IMR-90 (cell line): ENCODE measurements around the gene FANCF. TPM values are rescaled to one million over a fixed set of nuclear protein-coding genes. Genes with fewer than 3 reads are reported as not detected.

Experiments
- ATAC-seq: fragments of 200-7000 bp; cut with Tn5 transposase; 2 replicates; pipeline ENCODE4 v1.9.1; 2020; ENCODE audit warnings: low read depth, mild to moderate bottlenecking, moderate library complexity
- BruUV-seq: library from RNA; stranded (reverse); fragments of 400-500 nt; replicated peaks from 2 replicates; lab custom pipeline; 2021; lab: Mats Ljungman, UMichigan
- CTCF ChIA-PET: fragments of 300-600 bp; formaldehyde crosslinking; extraction: SDS; loops from one replicate; lab custom pipeline; 2021; ENCODE audit warnings: antibody characterized with exemption; lab: Yijun Ruan, JAX
- POLR2A ChIA-PET: fragments of 300-600 bp; sonication (Branson Sonifier 250); formaldehyde crosslinking; loops from one replicate; lab custom pipeline; 2022; ENCODE audit warnings: antibody characterized with exemption; ENCODE audit not compliant: unreplicated experiment; lab: Charles Lee
- DNase-seq: peaks from one replicate; pipeline ENCODE4 v3.0.0; 2013
- H2AFZ ChIP-seq: replicated peaks from 2 replicates; pipeline ENCODE3; 2013; ENCODE audit warnings: low read length, mild to moderate bottlenecking; ENCODE audit not compliant: poor library complexity
- H2AK5ac ChIP-seq: 2 replicates; pipeline ENCODE4 v1.6.1; 2013; ENCODE audit warnings: low read depth, low read length, inconsistent platforms
- H2AK9ac ChIP-seq: replicated peaks from 2 replicates; pipeline ENCODE3; 2013; ENCODE audit warnings: mild to moderate bottlenecking, low read depth, low read length, moderate library complexity; ENCODE audit not compliant: poor library complexity
- H2BK120ac ChIP-seq: 2 replicates; pipeline ENCODE4 v1.6.1; 2013; ENCODE audit warnings: low read depth, low read length, inconsistent platforms
- H2BK15ac ChIP-seq: 3 replicates; pipeline ENCODE4 v1.6.1; 2013; ENCODE audit warnings: low read depth, low read length, inconsistent platforms
- H2BK20ac ChIP-seq: 2 replicates; pipeline ENCODE4 v1.6.1; 2013; ENCODE audit warnings: low read depth, mild to moderate bottlenecking, inconsistent platforms, low read length, moderate library complexity
- H2BK5ac ChIP-seq: 2 replicates; pipeline ENCODE4 v1.6.1; 2013; ENCODE audit warnings: mild to moderate bottlenecking, low read depth, low read length, inconsistent platforms; ENCODE audit not compliant: poor library complexity, severe bottlenecking
- H3K14ac ChIP-seq: replicated peaks from 2 replicates; pipeline ENCODE4 v1.6.1; 2013; ENCODE audit warnings: low read depth, low read length, inconsistent platforms
- H3K18ac ChIP-seq: 2 replicates; pipeline ENCODE4 v1.6.1; 2013; ENCODE audit warnings: low read depth, low read length, control low read depth
- H3K23ac ChIP-seq: 2 replicates; pipeline ENCODE4 v1.6.1; 2013; ENCODE audit warnings: low read depth, low read length, inconsistent platforms
- H3K27ac ChIP-seq: 2 replicates; pipeline ENCODE4 v1.5.1; 2013; ENCODE audit warnings: mild to moderate bottlenecking, control low read depth, low read length; ENCODE audit not compliant: insufficient read depth
- H3K27me3 ChIP-seq: 2 replicates; pipeline ENCODE4 v1.6.1; 2013; ENCODE audit warnings: low read length; ENCODE audit not compliant: control insufficient read depth, insufficient read depth
- H3K36me3 ChIP-seq: 2 replicates; pipeline ENCODE4 v1.6.1; 2013; ENCODE audit warnings: low read length, mixed read lengths; ENCODE audit not compliant: control insufficient read depth, insufficient read depth
- H3K4ac ChIP-seq: 2 replicates; pipeline ENCODE4 v1.6.1; 2013; ENCODE audit warnings: low read depth, low read length, inconsistent platforms
- H3K4me1 ChIP-seq: 2 replicates; pipeline ENCODE4 v1.6.1; 2013; ENCODE audit warnings: low read length, mixed read lengths; ENCODE audit not compliant: control insufficient read depth, insufficient read depth
- H3K4me2 ChIP-seq: 2 replicates; pipeline ENCODE4 v1.6.1; 2013; ENCODE audit warnings: low read depth, mild to moderate bottlenecking, control low read depth, low read length, moderate library complexity
- H3K4me3 ChIP-seq: 2 replicates; pipeline ENCODE4 v1.5.1; 2013; ENCODE audit warnings: low read depth, mild to moderate bottlenecking, control low read depth, low read length, moderate library complexity; ENCODE audit not compliant: insufficient read depth
- H3K56ac ChIP-seq: 2 replicates; pipeline ENCODE4 v1.6.1; 2013; ENCODE audit warnings: low read length, inconsistent platforms; ENCODE audit not compliant: insufficient read depth; ENCODE audit errors: extremely low read depth
- H3K79me1 ChIP-seq, 2 experiments: 2 replicates each; pipeline ENCODE4 v1.6.1; 2013; ENCODE audit warnings: low read length in 2 of 2, inconsistent platforms in 1 of 2, low read depth in 1 of 2
- H3K9ac ChIP-seq: 2 replicates; pipeline ENCODE4 v1.6.1; 2013; ENCODE audit warnings: low read depth, low read length, control low read depth
- H3K9me1 ChIP-seq: 2 replicates; pipeline ENCODE4 v1.6.1; 2013; ENCODE audit warnings: low read length, inconsistent platforms; ENCODE audit not compliant: insufficient read depth
- H3K9me3 ChIP-seq: 2 replicates; pipeline ENCODE4 v1.6.1; 2013; ENCODE audit warnings: low read length; ENCODE audit not compliant: control insufficient read depth, insufficient read depth
- H4K20me1 ChIP-seq: 2 replicates; pipeline ENCODE4 v1.6.1; 2013; ENCODE audit warnings: low read length, inconsistent platforms; ENCODE audit not compliant: insufficient read depth
- H4K5ac ChIP-seq: 2 replicates; pipeline ENCODE4 v1.6.1; 2013; ENCODE audit warnings: mild to moderate bottlenecking, low read depth, low read length, control low read depth
- H4K8ac ChIP-seq, 2 experiments: 2 replicates each; pipeline ENCODE4 v1.6.1; 2013; ENCODE audit warnings: low read depth in 2 of 2, low read length in 2 of 2, control low read depth in 1 of 2, inconsistent platforms in 1 of 2
- H4K91ac ChIP-seq: 2 replicates; pipeline ENCODE4 v1.6.1; 2013; ENCODE audit warnings: low read depth, low read length, inconsistent platforms; ENCODE audit not compliant: insufficient read depth
- CEBPB ChIP-seq: IDR thresholded peaks from 2 replicates; pipeline ENCODE4 v1.6.1; 2012; ENCODE audit warnings: low read depth, low read length, improper control_type of control experiment
- CHD1 ChIP-seq: IDR thresholded peaks from 2 replicates; pipeline ENCODE4 v1.6.1; 2012; ENCODE audit warnings: low read depth, low read length, improper control_type of control experiment
- FOS ChIP-seq: fragments of 150-350 bp; IDR thresholded peaks from 2 replicates; pipeline ENCODE4 v1.6.1; 2016; ENCODE audit warnings: low read depth, low read length
- MAFK ChIP-seq: IDR thresholded peaks from 2 replicates; pipeline ENCODE4 v1.6.1; 2012; ENCODE audit warnings: low read depth, low read length, improper control_type of control experiment
- MAZ ChIP-seq: IDR thresholded peaks from 2 replicates; pipeline ENCODE4 v1.6.1; 2012; ENCODE audit warnings: low read depth, mild to moderate bottlenecking, low read length, improper control_type of control experiment, moderate library complexity, borderline replicate concordance
- MXI1 ChIP-seq: IDR thresholded peaks from 2 replicates; pipeline ENCODE4 v1.6.1; 2012; ENCODE audit warnings: low read depth, mild to moderate bottlenecking, low read length, moderate library complexity, borderline replicate concordance
- NFE2L2 ChIP-seq: fragments of 150-350 bp; IDR thresholded peaks from 2 replicates; pipeline ENCODE4 v1.6.1; 2016; ENCODE audit warnings: low read depth, mild to moderate bottlenecking, low read length
- RFX5 ChIP-seq: IDR thresholded peaks from 2 replicates; pipeline ENCODE4 v1.8.0; 2012; ENCODE audit warnings: low read depth, mild to moderate bottlenecking, low read length, moderate library complexity
- WGBS, 2 experiments: methylation state at CpG; one replicate each; pipeline versions ENCODE4 v1.1.5 to v1.1.7; 2013; ENCODE audit warnings: missing lambda C conversion rate in 2 of 2; ENCODE audit not compliant: insufficient read length in 1 of 2; ENCODE audit errors: extremely low coverage in 2 of 2; 5-methylcytosine and 5-hydroxymethylcytosine counted together
- dilution Hi-C: fragments of 300-500 bp; cut with HindIII; formaldehyde crosslinking; loops from one replicate; pipeline ENCODE4 v1.14.3; 2018; ENCODE audit warnings: low sequenced_read_pairs; ENCODE audit not compliant: unreplicated experiment
- in situ Hi-C: fragments of 300-500 bp; cut with MboI; formaldehyde crosslinking; loops from 3 replicates; pipeline ENCODE4 v1.14.3; 2019; ENCODE audit warnings: low sequenced_read_pairs, inconsistent platforms, mixed read lengths
- intact Hi-C: fragments of 100-400 bp; cut with micrococcal nuclease; formaldehyde crosslinking; loops from 2 replicates; pipeline ENCODE4 v1.10.0; 2022
- polyA plus RNA-seq, 3 experiments: library from polyadenylated mRNA; depleted of rRNA; stranded (reverse); fragments of >200 nt; gene quantifications; 2 replicates each; pipeline ENCODE4 v1.2.3, GENCODE V29; 2012; ENCODE audit warnings: low replicate concordance in 1 of 3
- total RNA-seq: library from RNA; depleted of rRNA; stranded (reverse); fragments of >200 nt; gene quantifications from 2 replicates; pipeline ENCODE4 v1.2.3, GENCODE V29; 2012
- TF ChIP-seq, protein P1 (sequence below): fragments of 150-350 bp; IDR thresholded peaks from 2 replicates; pipeline ENCODE4 v1.6.1; 2016; ENCODE audit warnings: low read depth, mild to moderate bottlenecking, low read length, moderate library complexity, borderline replicate concordance

The FANCF gene
- total and polyA plus RNA-seq, 2 of the 4 experiments (the other 2 are of a cell fraction): 3.3 to 5.6 TPM

DNA sequence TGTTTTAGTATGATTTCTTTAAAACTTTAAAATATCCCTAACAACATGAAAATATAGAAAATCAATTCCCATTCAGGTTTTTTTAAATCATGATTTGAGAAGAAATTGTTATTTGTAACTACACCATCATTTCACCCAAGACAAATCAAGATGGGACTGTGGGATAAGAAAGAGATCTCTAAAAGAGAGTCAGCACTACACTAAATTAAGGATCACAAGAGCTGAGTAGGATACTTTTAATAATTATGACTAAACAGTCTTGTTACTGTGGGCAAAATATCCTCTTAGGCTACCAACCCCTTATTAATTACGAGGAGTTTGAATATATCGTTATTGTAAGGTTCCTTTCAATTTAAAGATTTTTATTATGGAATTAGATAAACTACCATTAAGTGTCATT lies 43.7 kb upstream of the FANCF start:
- no peak overlapping the region for H3K4me2 ChIP-seq
- H4K8ac ChIP-seq: no peak overlapping the region
- H3K14ac ChIP-seq: no peak overlapping the region
- H3K36me3 ChIP-seq: no peaks in the 10 kb centered on the region
- H3K79me1 ChIP-seq: no peaks in the 10 kb centered on the region
- no peak overlapping the region for H3K4me3 ChIP-seq
- H2AK5ac ChIP-seq: no peak overlapping the region
- no peak overlapping the region for H3K18ac ChIP-seq
- H2BK20ac ChIP-seq: no peak overlapping the region
- TF ChIP-seq FOS (no peak), MAFK (no peak), NFE2L2 (no peak), MAZ (no peak), MXI1 (no peak), CHD1 (no peak), RFX5 (no peak), CEBPB (no peak)
- TF ChIP-seq, protein P1, sequence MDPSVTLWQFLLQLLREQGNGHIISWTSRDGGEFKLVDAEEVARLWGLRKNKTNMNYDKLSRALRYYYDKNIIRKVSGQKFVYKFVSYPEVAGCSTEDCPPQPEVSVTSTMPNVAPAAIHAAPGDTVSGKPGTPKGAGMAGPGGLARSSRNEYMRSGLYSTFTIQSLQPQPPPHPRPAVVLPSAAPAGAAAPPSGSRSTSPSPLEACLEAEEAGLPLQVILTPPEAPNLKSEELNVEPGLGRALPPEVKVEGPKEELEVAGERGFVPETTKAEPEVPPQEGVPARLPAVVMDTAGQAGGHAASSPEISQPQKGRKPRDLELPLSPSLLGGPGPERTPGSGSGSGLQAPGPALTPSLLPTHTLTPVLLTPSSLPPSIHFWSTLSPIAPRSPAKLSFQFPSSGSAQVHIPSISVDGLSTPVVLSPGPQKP: no peak
- no CpG with 5 or more reads among the region's 2 CpGs for WGBS, 2 experiments
- no peak overlapping the region for H3K23ac ChIP-seq
- ATAC-seq (no peak), DNase-seq (no peak)
- POLR2A ChIA-PET: no interaction called here
- no peak overlapping the region for H2BK120ac ChIP-seq
- no peak overlapping the region for H2BK5ac ChIP-seq
- H3K9me3 ChIP-seq: no peaks in the 10 kb centered on the region
- H3K4me1 ChIP-seq: no peaks in the 10 kb centered on the region
- no peak overlapping the region for H3K9ac ChIP-seq
- no peak overlapping the region for H2AK9ac ChIP-seq
- H4K20me1 ChIP-seq: no peaks in the 10 kb centered on the region
- in situ Hi-C loops: no loop called here
- H3K27ac ChIP-seq: no peak overlapping the region
- BruUV-seq: no TSS peak
- H4K5ac ChIP-seq: no peak overlapping the region
- H2BK15ac ChIP-seq: no peak overlapping the region
- no peak overlapping the region for H3K56ac ChIP-seq
- H3K4ac ChIP-seq: no peak overlapping the region
- peaks cover 23% of the 10 kb centered on the region for H3K27me3 ChIP-seq
- intact Hi-C loops: no loop called here
- no peak overlapping the region for H4K91ac ChIP-seq
- CTCF ChIA-PET: no interaction called here
- dilution Hi-C loops: no loop called here
- no peak overlapping the region for H2AFZ ChIP-seq
- no peaks in the 10 kb centered on the region for H3K9me1 ChIP-seq
